Activated B cell treated with CpG ODN at 0.5 μM for 24 hours (primary cell): ENCODE data around the gene RBPMS2. TPM values are rescaled to one million over a fixed set of nuclear protein-coding genes. Genes with fewer than 3 reads are reported as not detected.

Source experiments
- ATAC-seq: fragments of 200-7000 bp; cut with Tn5 transposase; one replicate; pipeline ENCODE4 v1.10.0; 2021; ENCODE audit warnings: low read depth, mild to moderate bottlenecking, moderate library complexity
- CTCF ChIA-PET: fragments of 350-600 bp; sonication (Branson Sonifier 250); formaldehyde crosslinking; loops from one replicate; lab custom pipeline; 2021; ENCODE audit warnings: antibody characterized with exemption; lab: Charles Lee
- POLR2A ChIA-PET: fragments of 350-600 bp; sonication (Branson Sonifier 250); formaldehyde crosslinking; loops from one replicate; lab custom pipeline; 2021; ENCODE audit warnings: antibody characterized with exemption; lab: Charles Lee
- DNase-seq: peaks from one replicate; pipeline ENCODE4 v3.0.0; 2022
- H3K27ac Mint-ChIP-seq: one replicate; pipeline ENCODE4 v1.8.0; 2020; ENCODE audit warnings: mixed read lengths
- H3K27me3 Mint-ChIP-seq: one replicate; pipeline ENCODE4 v1.8.0; 2021; ENCODE audit warnings: mixed read lengths
- H3K36me3 Mint-ChIP-seq: one replicate; pipeline ENCODE4 v1.8.0; 2021; ENCODE audit warnings: low read depth, mixed read lengths
- H3K4me1 Mint-ChIP-seq: one replicate; pipeline ENCODE4 v1.8.0; 2021; ENCODE audit warnings: mixed read lengths
- H3K4me3 Mint-ChIP-seq: one replicate; pipeline ENCODE4 v1.8.0; 2020; ENCODE audit warnings: mild to moderate bottlenecking, mixed read lengths
- H3K9me3 Mint-ChIP-seq: one replicate; pipeline ENCODE4 v1.8.0; 2020; ENCODE audit warnings: mixed read lengths
- intact Hi-C: fragments of 100-400 bp; cut with micrococcal nuclease; formaldehyde crosslinking; loops from one replicate; pipeline ENCODE4 v1.15.1; 2024
- total RNA-seq: library from RNA; stranded (reverse); gene quantifications from 2 replicates; pipeline ENCODE4 v1.2.3, GENCODE V29; 2022
- TF ChIP-seq, protein P1 (sequence below): fragments of 200-600 bp; IDR thresholded peaks from one replicate; pipeline ENCODE4 v1.8.0; 2022; ENCODE audit warnings: antibody characterized with exemption, mild to moderate bottlenecking

Gene RBPMS2
- total RNA-seq, 1 donor from 2014 or later: 0.93 TPM

DNA sequence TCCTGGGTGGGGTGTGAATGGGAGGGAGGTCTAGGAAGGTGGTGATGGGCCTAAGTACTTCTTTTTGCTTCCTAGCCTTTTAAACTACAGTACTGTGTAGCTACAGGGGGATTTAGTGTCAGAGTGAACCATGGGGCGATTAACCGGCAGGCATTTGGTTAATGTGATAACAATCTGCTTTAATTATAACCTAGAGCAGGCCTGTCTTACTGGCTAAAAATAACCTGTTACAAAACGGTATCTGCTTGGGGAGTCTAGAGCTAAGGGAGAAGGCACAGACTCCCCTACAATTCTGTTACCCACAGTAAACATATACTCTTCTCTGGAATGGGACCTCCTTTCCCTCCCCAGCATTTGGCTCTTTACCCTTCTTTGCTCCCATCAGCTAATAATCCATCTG, 85.4 kb downstream of the RBPMS2 start:
- peaks cover 20% of the 10 kb centered on the region for H3K4me1 Mint-ChIP-seq
- intact Hi-C loops: no loop called here
- H3K27me3 Mint-ChIP-seq: no peaks in the 10 kb centered on the region
- no peaks in the 10 kb centered on the region for H3K9me3 Mint-ChIP-seq
- H3K4me3 Mint-ChIP-seq: no peak overlapping the region
- TF ChIP-seq, protein P1, sequence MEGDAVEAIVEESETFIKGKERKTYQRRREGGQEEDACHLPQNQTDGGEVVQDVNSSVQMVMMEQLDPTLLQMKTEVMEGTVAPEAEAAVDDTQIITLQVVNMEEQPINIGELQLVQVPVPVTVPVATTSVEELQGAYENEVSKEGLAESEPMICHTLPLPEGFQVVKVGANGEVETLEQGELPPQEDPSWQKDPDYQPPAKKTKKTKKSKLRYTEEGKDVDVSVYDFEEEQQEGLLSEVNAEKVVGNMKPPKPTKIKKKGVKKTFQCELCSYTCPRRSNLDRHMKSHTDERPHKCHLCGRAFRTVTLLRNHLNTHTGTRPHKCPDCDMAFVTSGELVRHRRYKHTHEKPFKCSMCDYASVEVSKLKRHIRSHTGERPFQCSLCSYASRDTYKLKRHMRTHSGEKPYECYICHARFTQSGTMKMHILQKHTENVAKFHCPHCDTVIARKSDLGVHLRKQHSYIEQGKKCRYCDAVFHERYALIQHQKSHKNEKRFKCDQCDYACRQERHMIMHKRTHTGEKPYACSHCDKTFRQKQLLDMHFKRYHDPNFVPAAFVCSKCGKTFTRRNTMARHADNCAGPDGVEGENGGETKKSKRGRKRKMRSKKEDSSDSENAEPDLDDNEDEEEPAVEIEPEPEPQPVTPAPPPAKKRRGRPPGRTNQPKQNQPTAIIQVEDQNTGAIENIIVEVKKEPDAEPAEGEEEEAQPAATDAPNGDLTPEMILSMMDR: no peak
- peaks cover 67% of the 10 kb centered on the region for H3K36me3 Mint-ChIP-seq
- ATAC-seq (no peak), DNase-seq (no peak)
- H3K27ac Mint-ChIP-seq: no peak overlapping the region
- POLR2A ChIA-PET: no interaction called here
- CTCF ChIA-PET: interaction anchor here (1.3 to 14.9 kb wide), 2 partner anchors 39 to 120 kb away, joined by 6 to 243 read pairs; no protein-coding TSS in a partner anchor

Other genes starting within 250 kb of the RBPMS2 start
- 3.3 and 5.5 TPM in 2 replicates for gene PIF1, start 50.1 kb upstream of the RBPMS2 start, total RNA-seq
- 36.5 and 38.1 TPM in 2 replicates for gene PLEKHO2, start 66.3 kb upstream of the RBPMS2 start, total RNA-seq
- gene ANKDD1A, start 136.3 kb upstream of the RBPMS2 start, total RNA-seq: 3.7 and 3.9 TPM in 2 replicates
- 74.7 and 75.7 TPM in 2 replicates for gene SPG21, start 214.3 kb upstream of the RBPMS2 start, total RNA-seq